ENCODE data around the gene NPAS3.

GRCh38 chr14:33486332-33486890 lies 547.7 kb downstream of the NPAS3 start:
- TF ChIP-seq CTCF (conservative IDR thresholded peaks at IDR 0.05; ENCODE audit: low read depth, low read length) (no peak), EZH2phosphoT487 (IDR thresholded peaks at IDR 0.05; ENCODE audit: borderline replicate concordance, low read length) (no peak)

All from PC-3 (cell line).